ENCODE results near the gene NSL1.

DNA sequence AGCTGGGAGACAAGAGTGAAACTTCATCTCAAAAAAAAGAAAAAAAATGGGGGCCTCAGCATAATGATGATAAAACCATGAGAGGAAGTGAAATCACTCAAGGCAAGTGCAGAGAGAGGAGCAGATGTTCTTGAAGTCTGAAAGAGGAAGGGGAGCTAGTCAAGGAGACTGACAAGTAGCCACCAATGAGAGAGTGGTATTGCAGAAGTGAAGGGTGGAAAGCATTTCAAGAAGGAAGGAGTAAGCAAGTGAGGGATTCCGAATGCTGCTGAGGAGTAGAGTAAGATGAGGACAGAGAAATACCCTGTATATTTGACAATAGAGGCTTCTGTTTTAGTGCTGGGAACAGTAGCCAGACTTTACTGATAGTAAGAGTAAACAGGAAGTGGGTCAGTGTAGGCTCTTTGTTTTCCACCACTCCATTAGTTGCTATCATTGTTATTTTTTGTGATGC, 3.0 kb upstream of the NSL1 start:
- TF ChIP-seq POLR2A (IDR thresholded peaks at IDR 0.05) = no peak
- TF ChIP-seq POLR2AphosphoS5 (IDR thresholded peaks at IDR 0.05) = no peak

Measured in suprapubic skin (tissue), 4 donors.